Lower leg skin (tissue), 4 donors: ENCODE data around the gene ELK4. TPM values are rescaled to one million over a fixed set of nuclear protein-coding genes. Genes with fewer than 3 reads are reported as not detected.

Experiments used
- DNase-seq, 2 donors: peaks; one replicate each; pipeline ENCODE4 v3.0.0-alpha.2; 2019; ENCODE audit warnings: low spot score in 2 of 2
- H3K4me3 ChIP-seq: fragments of 200-600 bp; sonication (generic); 2 replicates; pipeline ENCODE4 v1.5.1; 2017; ENCODE audit warnings: mild to moderate bottlenecking, low read depth; ENCODE audit not compliant: poor library complexity, severe bottlenecking
- CTCF ChIP-seq, 3 donors: fragments of 450-650 bp; IDR thresholded peaks; one replicate each; pipeline ENCODE4 v1.5.1; 2016; ENCODE audit warnings: antibody characterized with exemption in 3 of 3, mild to moderate bottlenecking in 3 of 3, moderate library complexity in 2 of 3
- POLR2A ChIP-seq, 2 donors: fragments of 450-650 bp; IDR thresholded peaks; one replicate each; pipeline ENCODE4 v1.6.1; 2016 to 2017; ENCODE audit warnings: antibody characterized with exemption in 2 of 2, mild to moderate bottlenecking in 1 of 2, moderate library complexity in 1 of 2
- WGBS, 2 donors: methylation state at CpG; one replicate each; pipeline ENCODE4 v1.1.5; 2018; 5-methylcytosine and 5-hydroxymethylcytosine counted together
- intact Hi-C: fragments of 100-400 bp; cut with DNase I; formaldehyde crosslinking; loops from one replicate; pipeline ENCODE4 v1.15.0; 2023; ENCODE audit warnings: low total_unique reads
- total RNA-seq, 4 donors: library from RNA; depleted of rRNA; stranded (reverse); fragments of >200 nt; gene quantifications; one replicate each; pipeline ENCODE4 v1.1.0, GENCODE V29; 2016

ELK4 gene
- total RNA-seq, 4 donors from 2014 or later: 24.1 to 44.2 (median 28.3) TPM

GRCh38 chr1:205593967-205594366 lies 37.8 kb downstream of the ELK4 start:
- 31 to 41% methylated on average over 6 of the region's 6 CpGs for WGBS, 2 donors

DNA sequence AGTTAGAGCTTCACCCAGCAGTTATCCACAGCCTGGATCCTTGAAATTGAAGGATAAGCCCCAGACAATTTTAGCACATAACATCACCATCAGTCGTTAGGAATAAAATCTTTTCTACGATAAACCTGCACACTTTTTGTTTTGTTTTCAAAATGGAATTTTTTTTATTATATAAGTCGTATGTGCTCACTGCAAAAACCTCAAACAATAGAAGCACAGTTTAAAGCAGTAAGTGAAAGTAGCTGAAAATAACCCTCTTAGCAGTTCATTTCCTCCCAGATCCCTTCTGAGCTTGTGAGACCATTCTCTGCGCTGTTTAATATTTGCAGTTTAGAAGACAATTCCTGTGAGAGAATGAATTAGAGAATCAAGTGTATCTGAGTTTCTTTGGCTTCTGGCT lies 38.3 kb downstream of the ELK4 start:
- TF ChIP-seq POLR2A (IDR thresholded peaks at IDR 0.05): no peak
- intact Hi-C loops: loop anchor here (5.0 kb wide), 1 partner anchor 64 kb away; no protein-coding TSS in a partner anchor
- no peak overlapping the region for H3K4me3 ChIP-seq
- 51 to 67% methylated on average over 4 of the region's 4 CpGs for WGBS, 2 donors
- no peak for DNase-seq

More at GRCh38 chr1:205593967-205594366, 37.8 kb downstream of the ELK4 start:
- H3K4me3 ChIP-seq: no peak overlapping the region
- intact Hi-C loops: loop anchor here (1.0 to 5.0 kb wide), 2 partner anchors 37 to 63 kb away; no protein-coding TSS in a partner anchor
- DNase-seq: peak in 1 of 2 donors; percentile 64
- TF ChIP-seq CTCF (IDR thresholded peaks at IDR 0.05) (no peak), POLR2A (IDR thresholded peaks at IDR 0.05) (no peak)

DNA sequence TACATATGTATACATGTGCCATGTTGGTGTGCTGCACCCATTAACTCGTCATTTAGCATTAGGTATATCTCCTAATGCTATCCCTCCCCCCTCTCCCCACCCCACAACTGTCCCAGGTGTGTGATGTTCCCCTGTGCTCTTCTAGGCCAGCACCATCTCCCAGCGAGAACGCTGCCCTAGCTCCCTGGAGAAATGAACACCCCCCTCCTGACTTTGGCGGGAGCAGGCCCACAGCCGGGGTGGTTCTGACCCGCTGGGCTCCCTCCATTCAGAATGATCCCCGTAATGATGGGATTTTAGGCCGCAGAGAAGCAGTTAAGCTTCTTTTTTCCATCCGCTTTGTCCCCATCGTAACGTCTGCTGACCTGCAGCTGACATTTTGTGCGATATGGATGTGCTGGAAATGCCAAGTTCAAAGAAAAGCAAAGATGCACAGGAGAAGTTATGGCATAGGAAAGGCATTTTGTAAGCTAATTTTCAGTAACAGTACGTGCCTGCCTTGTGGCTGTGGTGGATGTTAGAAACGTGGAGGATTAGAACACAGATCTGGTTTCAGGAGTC lies 39.3 kb downstream of the ELK4 start:
- no peak overlapping the region for H3K4me3 ChIP-seq
- WGBS, 2 donors: 79% methylated on average over 14 of the region's 14 CpGs
- TF ChIP-seq POLR2A (IDR thresholded peaks at IDR 0.05): no peak
- TF ChIP-seq CTCF (IDR thresholded peaks at IDR 0.05): no peak
- peak in 1 of 2 donors; percentile 80 for DNase-seq
- intact Hi-C loops: loop anchor here (5.0 kb wide), 1 partner anchor 65 kb away; no protein-coding TSS in a partner anchor

DNA sequence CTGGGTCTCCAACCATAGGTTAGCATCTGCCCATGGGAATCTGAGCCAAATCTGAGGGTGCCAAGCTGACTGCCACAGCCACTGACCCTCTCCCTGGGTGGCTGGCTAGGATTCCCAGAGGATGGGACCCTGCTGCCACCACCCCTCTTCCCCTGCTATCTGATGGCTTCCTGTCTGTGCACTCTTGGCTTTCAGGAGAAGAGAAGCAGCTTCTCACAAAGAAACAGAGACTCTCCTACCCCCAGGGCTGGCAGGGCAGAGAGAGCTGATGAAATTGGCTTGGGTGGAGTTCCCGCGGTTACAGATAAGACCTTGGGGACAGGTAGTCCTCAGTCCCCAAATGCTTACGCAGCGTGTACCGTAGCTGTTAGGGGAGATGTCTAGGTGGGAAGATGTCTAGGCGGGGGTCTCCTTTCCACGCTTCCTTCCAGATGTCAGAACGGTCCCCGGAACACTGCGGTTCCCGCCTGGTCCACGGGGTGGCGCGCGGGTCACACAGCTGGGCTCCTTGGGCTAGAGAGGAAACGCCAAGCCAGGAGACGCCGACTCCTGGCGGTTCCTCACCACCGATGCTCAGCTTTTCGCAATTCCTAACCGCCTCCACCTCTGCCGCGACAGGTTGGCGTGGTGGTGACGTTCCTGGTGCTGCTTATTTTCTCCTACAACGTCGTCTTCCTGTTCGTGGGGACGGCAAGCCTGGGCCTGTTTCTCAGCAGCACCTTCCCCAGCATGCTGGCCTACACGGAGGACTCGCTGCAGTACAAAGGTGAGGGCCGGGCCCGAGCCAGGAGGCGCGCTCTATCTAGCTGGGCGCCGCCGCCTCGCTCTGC lies 40.1 kb downstream of the ELK4 start:
- WGBS, 2 donors: 0 to 1% methylated on average over 39 to 40 of the region's 40 CpGs
- DNase-seq: peak; percentile 85 to 98
- TF ChIP-seq POLR2A (IDR thresholded peaks at IDR 0.05) (no peak), CTCF (IDR thresholded peaks at IDR 0.05) (peak in 1 of 3 donors; percentile 95)
- intact Hi-C loops: loop anchor here (5.0 kb wide), 1 partner anchor 66 kb away; no protein-coding TSS in a partner anchor
- H3K4me3 ChIP-seq: no peak overlapping the region

- intact Hi-C loops: loop anchor here (5.0 kb wide), 1 partner anchor 66 kb away; no protein-coding TSS in a partner anchor
- 67 to 68% methylated on average over 9 of the region's 9 CpGs for WGBS, 2 donors
- TF ChIP-seq POLR2A (IDR thresholded peaks at IDR 0.05) (no peak), CTCF (IDR thresholded peaks at IDR 0.05) (no peak)
- DNase-seq: peak in 1 of 2 donors; percentile 28
- H3K4me3 ChIP-seq: no peak overlapping the region
These were observed 40.9 kb downstream of the ELK4 start for GRCh38 chr1:205590777-205591513.

DNA sequence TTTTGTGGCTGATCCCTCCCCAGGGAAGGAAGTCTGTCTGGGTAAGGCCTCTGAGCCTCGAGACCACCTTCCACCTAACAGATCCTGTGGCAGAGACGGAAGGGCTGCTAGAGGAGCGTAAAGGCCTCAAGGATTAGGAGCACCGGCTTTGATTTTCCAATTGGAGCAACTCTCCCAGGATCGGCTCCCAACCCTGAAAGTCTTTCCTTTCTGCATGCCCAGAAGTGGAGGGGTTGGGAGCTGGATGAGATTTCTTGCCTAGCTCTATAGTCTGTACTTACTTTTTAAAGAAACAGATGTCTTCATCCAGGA lies 41.4 kb downstream of the ELK4 start:
- intact Hi-C loops: loop anchor here (5.0 kb wide), 1 partner anchor 67 kb away; no protein-coding TSS in a partner anchor
- no peak for TF ChIP-seq POLR2A (IDR thresholded peaks at IDR 0.05)
- TF ChIP-seq CTCF (IDR thresholded peaks at IDR 0.05): no peak
- DNase-seq: peak in 1 of 2 donors; percentile 28
- 66 to 74% methylated on average over 5 of the region's 5 CpGs for WGBS, 2 donors
- no peak overlapping the region for H3K4me3 ChIP-seq
